Endothelial cell of umbilical vein (primary cell): ENCODE data around the gene PIGZ. TPM values are rescaled to one million over a fixed set of nuclear protein-coding genes. Genes with fewer than 3 reads are reported as not detected.

Experiments
- BruUV-seq: library from RNA; stranded (reverse); fragments of 400-500 nt; replicated peaks from 2 replicates; lab custom pipeline; 2021; lab: Mats Ljungman, UMichigan
- CTCF ChIA-PET: fragments of 300-600, 350-600 bp; sonication (Branson Sonifier 250); formaldehyde crosslinking; loops from one replicate; lab custom pipeline; 2021; ENCODE audit warnings: antibody characterized with exemption, inconsistent platforms; lab: Charles Lee
- POLR2A ChIA-PET: fragments of 300-600, 350-600 bp; sonication (Branson Sonifier 250); formaldehyde crosslinking; loops from one replicate; lab custom pipeline; 2021; ENCODE audit warnings: antibody characterized with exemption, inconsistent platforms; lab: Charles Lee
- DNase-seq: peaks from one replicate; pipeline ENCODE4 v3.0.0-alpha.2; 2011; ENCODE audit warnings: low read depth, low spot score
- FAIRE-seq: peaks from 2 replicates; lab custom pipeline; 2011; peaks lifted over from hg19 to GRCh38; lab: Jason Lieb, UNC
- H2AFZ ChIP-seq: 2 replicates; pipeline ENCODE4 v1.6.0; 2012; ENCODE audit warnings: low read depth, low read length, control low read depth, inconsistent platforms
- H3K27ac ChIP-seq: 2 replicates; pipeline ENCODE4 v1.5.1; 2011; ENCODE audit warnings: low read depth, mild to moderate bottlenecking, control low read depth, low read length, moderate library complexity; ENCODE audit not compliant: insufficient read depth
- H3K27me3 ChIP-seq, 2 experiments: 2 replicates each; pipeline versions ENCODE4 v1.6.0 to v1.6.1; 2011; ENCODE audit warnings: low read length in 2 of 2, mixed read lengths in 1 of 2; ENCODE audit not compliant: control insufficient read depth in 2 of 2, insufficient read depth in 2 of 2
- H3K36me3 ChIP-seq, 2 experiments: 2 replicates in 1 of 2; 3 replicates in 1 of 2; pipeline ENCODE4 v1.5.1; 2011; ENCODE audit warnings: low read length in 2 of 2, mild to moderate bottlenecking in 1 of 2, moderate library complexity in 1 of 2; ENCODE audit not compliant: control insufficient read depth in 2 of 2, insufficient read depth in 2 of 2; ENCODE audit errors: extremely low read depth in 1 of 2
- H3K4me1 ChIP-seq: 3 replicates; pipeline ENCODE4 v1.5.1; 2011; ENCODE audit warnings: mild to moderate bottlenecking, low read length; ENCODE audit not compliant: control insufficient read depth, insufficient read depth; ENCODE audit errors: extremely low read depth
- H3K4me2 ChIP-seq: 2 replicates; pipeline ENCODE4 v1.6.1; 2011; ENCODE audit warnings: low read length, control low read depth, mixed read lengths; ENCODE audit not compliant: insufficient read depth
- H3K4me3 ChIP-seq, 3 experiments: fragments of 200-600 bp in 1 of 3; sonication (generic), shearing (Covaris generic) in 1 of 3; replicated peaks in 1 of 3; 2 replicates each; pipeline ENCODE4 v1.5.1; 2011 to 2016; ENCODE audit warnings: control low read depth in 3 of 3, low read length in 3 of 3, mild to moderate bottlenecking in 2 of 3, inconsistent platforms in 1 of 3, low read depth in 1 of 3, moderate library complexity in 1 of 3; ENCODE audit not compliant: insufficient read depth in 1 of 3
- H3K79me2 ChIP-seq: 2 replicates; pipeline ENCODE4 v1.6.0; 2012; ENCODE audit warnings: low read length, inconsistent platforms; ENCODE audit not compliant: control insufficient read depth, insufficient read depth
- H3K9ac ChIP-seq: replicated peaks from 2 replicates; pipeline ENCODE3; 2011; ENCODE audit warnings: low read length, control low read depth; ENCODE audit not compliant: insufficient read depth; ENCODE audit errors: extremely low read depth
- H3K9me1 ChIP-seq: replicated peaks from 3 replicates; pipeline ENCODE4 v1.6.0; 2011; ENCODE audit warnings: mild to moderate bottlenecking, low read length; ENCODE audit not compliant: control insufficient read depth, insufficient read depth; ENCODE audit errors: extremely low read depth
- H3K9me3 ChIP-seq: replicated peaks from 2 replicates; pipeline ENCODE4 v1.5.1; 2012; ENCODE audit warnings: low read length, inconsistent platforms; ENCODE audit not compliant: control insufficient read depth, insufficient read depth
- H4K20me1 ChIP-seq: replicated peaks from 2 replicates; pipeline ENCODE3; 2011; ENCODE audit warnings: mild to moderate bottlenecking, low read length; ENCODE audit not compliant: control insufficient read depth, insufficient read depth; ENCODE audit errors: extremely low read depth
- EZH2 ChIP-seq: IDR thresholded peaks from 2 replicates; pipeline ENCODE4 v1.6.1; 2012; ENCODE audit warnings: borderline replicate concordance, low read depth, mild to moderate bottlenecking, moderate library complexity, low read length, inconsistent platforms; ENCODE audit not compliant: severe bottlenecking
- FOS ChIP-seq: IDR thresholded peaks from 2 replicates; pipeline ENCODE4 v1.6.1; 2011; ENCODE audit warnings: mild to moderate bottlenecking, low read length, moderate library complexity, borderline replicate concordance; ENCODE audit not compliant: insufficient read depth
- GATA2 ChIP-seq: IDR thresholded peaks from 2 replicates; pipeline ENCODE4 v1.7.0; 2011; ENCODE audit warnings: low read depth, mild to moderate bottlenecking, moderate library complexity, mixed read lengths, low read length; ENCODE audit not compliant: insufficient read length, insufficient read depth
- JUN ChIP-seq: IDR thresholded peaks from 2 replicates; pipeline ENCODE4 v1.6.1; 2011; ENCODE audit warnings: borderline replicate concordance, low read depth; ENCODE audit not compliant: insufficient read length, insufficient read depth
- MYC ChIP-seq: IDR thresholded peaks from one replicate; pipeline ENCODE4 v1.6.1; 2011; ENCODE audit warnings: mild to moderate bottlenecking, low read depth, low read length
- POLR2A ChIP-seq: IDR thresholded peaks from 2 replicates; pipeline ENCODE4 v1.6.1; 2012; ENCODE audit warnings: low read depth, mild to moderate bottlenecking, control low read depth, low read length
- POLR2AphosphoS5 ChIP-seq: IDR thresholded peaks from 2 replicates; pipeline ENCODE4 v1.6.1; 2012; ENCODE audit warnings: low read depth, mild to moderate bottlenecking, control low read depth, low read length, moderate library complexity; ENCODE audit not compliant: insufficient read depth
- dilution Hi-C: fragments of 300-500 bp; cut with MboI; formaldehyde crosslinking; loops from one replicate; pipeline ENCODE4 v1.15.0; 2019; ENCODE audit warnings: low sequenced_read_pairs; ENCODE audit not compliant: extremely low pct_ligation_motif_present
- intact Hi-C: fragments of 100-400 bp; cut with micrococcal nuclease; formaldehyde crosslinking; loops from one replicate; pipeline ENCODE4 v1.10.0; 2022
- polyA plus RNA-seq, 4 experiments: library from polyadenylated mRNA; depleted of rRNA in 3 of 4; stranded (reverse) in 3 of 4; unstranded in 1 of 4; fragments of >200 nt; gene quantifications; 2 replicates each; pipeline versions ENCODE4 v1.2.1 to v1.2.3, GENCODE V29; 2011 to 2012; ENCODE audit warnings: missing spikeins in 1 of 4
- total RNA-seq: library from RNA; stranded (reverse); gene quantifications from 2 replicates; pipeline ENCODE4 v1.2.3, GENCODE V29; 2021
- TF ChIP-seq, protein P1 (sequence below): IDR thresholded peaks from 2 replicates; pipeline ENCODE4 v1.6.1; 2011; ENCODE audit not compliant: insufficient read depth, insufficient read length
- TF ChIP-seq, protein P2 (sequence below), 2 donors: IDR thresholded peaks; 1 replicate in 1 of 2; 2 replicates in 1 of 2; pipeline ENCODE4 v1.5.1; 2011; ENCODE audit warnings: low read length in 2 of 2, mild to moderate bottlenecking in 2 of 2, moderate library complexity in 2 of 2, control low read depth in 1 of 2, inconsistent platforms in 1 of 2, low read depth in 1 of 2; ENCODE audit not compliant: insufficient read depth in 1 of 2; ENCODE audit errors: extremely low read depth in 1 of 2

The PIGZ gene
- total and polyA plus RNA-seq, 2 donors (not counting 3 experiments of a cell fraction or from before 2014, with no cell fraction given) = 6.0 to 6.5 TPM

DNA sequence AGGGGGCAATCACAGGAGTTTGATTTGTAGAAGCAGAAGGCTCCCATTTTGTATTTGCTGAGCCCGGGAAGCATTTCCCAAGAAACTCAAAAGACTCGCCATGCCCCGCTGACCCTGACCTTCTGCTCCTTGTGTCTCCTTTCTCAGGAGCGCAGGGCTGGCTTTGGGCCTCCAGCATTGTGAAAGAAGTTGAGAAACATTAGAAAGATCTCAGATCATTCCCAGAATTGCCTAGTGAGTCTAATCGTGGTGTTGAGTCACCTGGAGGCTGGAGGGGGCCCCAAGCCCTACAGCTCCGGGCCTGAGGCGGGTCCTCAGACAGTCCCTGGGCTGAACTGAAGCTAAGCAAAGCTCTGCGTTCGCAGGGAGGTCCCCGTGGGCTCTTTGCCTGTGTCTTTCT, 10.9 kb upstream of the PIGZ start:
- FAIRE-seq (no peak), DNase-seq (no peak)
- Histone ChIP-seq H3K27me3 (peaks cover 4 to 14% of the 10 kb centered on the region in 2 experiments), H3K27ac (no peak overlapping the region), H3K9me3 (no peaks in the 10 kb centered on the region), H3K4me3 (no peak overlapping the region), H2AFZ (no peak overlapping the region), H3K9me1 (no peaks in the 10 kb centered on the region), H4K20me1 (no peaks in the 10 kb centered on the region), H3K4me2 (no peak overlapping the region), H3K36me3 (no peaks in the 10 kb centered on the region), H3K79me2 (no peaks in the 10 kb centered on the region), H3K9ac (no peak overlapping the region), H3K4me1 (no peaks in the 10 kb centered on the region)
- intact Hi-C loops (no loop called here), dilution Hi-C loops (no loop called here)
- BruUV-seq = no TSS peak
- ChIA-PET POLR2A (no interaction called here), CTCF (interaction anchor here (1.0 to 1.2 kb wide), 2 partner anchors 530 to 620 kb away, joined by 3 read pairs; no protein-coding TSS in a partner anchor)
- TF ChIP-seq, protein P1, sequence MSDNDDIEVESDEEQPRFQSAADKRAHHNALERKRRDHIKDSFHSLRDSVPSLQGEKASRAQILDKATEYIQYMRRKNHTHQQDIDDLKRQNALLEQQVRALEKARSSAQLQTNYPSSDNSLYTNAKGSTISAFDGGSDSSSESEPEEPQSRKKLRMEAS = no peak
- TF ChIP-seq POLR2A (no peak), JUN (no peak), FOS (no peak), EZH2 (no peak), GATA2 (no peak), POLR2AphosphoS5 (no peak), MYC (no peak)
- TF ChIP-seq, protein P2, sequence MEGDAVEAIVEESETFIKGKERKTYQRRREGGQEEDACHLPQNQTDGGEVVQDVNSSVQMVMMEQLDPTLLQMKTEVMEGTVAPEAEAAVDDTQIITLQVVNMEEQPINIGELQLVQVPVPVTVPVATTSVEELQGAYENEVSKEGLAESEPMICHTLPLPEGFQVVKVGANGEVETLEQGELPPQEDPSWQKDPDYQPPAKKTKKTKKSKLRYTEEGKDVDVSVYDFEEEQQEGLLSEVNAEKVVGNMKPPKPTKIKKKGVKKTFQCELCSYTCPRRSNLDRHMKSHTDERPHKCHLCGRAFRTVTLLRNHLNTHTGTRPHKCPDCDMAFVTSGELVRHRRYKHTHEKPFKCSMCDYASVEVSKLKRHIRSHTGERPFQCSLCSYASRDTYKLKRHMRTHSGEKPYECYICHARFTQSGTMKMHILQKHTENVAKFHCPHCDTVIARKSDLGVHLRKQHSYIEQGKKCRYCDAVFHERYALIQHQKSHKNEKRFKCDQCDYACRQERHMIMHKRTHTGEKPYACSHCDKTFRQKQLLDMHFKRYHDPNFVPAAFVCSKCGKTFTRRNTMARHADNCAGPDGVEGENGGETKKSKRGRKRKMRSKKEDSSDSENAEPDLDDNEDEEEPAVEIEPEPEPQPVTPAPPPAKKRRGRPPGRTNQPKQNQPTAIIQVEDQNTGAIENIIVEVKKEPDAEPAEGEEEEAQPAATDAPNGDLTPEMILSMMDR (IDR thresholded peaks at IDR 0.05; ENCODE audit: extremely low read depth in 1 of 2, insufficient read depth in 1 of 2, low read depth in 1 of 2, low read length in 2 of 2) = no peak
